GM23338 (cell line): ENCODE measurements around the gene SUN2.

ENCODE experiments used
- CTCF ChIP-seq, 2 experiments: fragments of 200-600 bp in 1 of 2; sonication (generic) in 1 of 2; conservative IDR thresholded peaks; 2 replicates each; pipeline versions ENCODE4 v1.5.1 to v1.6.1; 2016 to 2017; ENCODE audit warnings: antibody characterized with exemption in 2 of 2, low read depth in 2 of 2, mild to moderate bottlenecking in 2 of 2, moderate library complexity in 1 of 2
- JUNB ChIP-seq: IDR thresholded peaks from one replicate; pipeline ENCODE4 v1.6.1; 2016; ENCODE audit warnings: antibody characterized with exemption; ENCODE audit not compliant: unreplicated experiment

GRCh38 chr22:38793721-38794466 lies 38.1 kb upstream of the SUN2 start, which contains the start of gene DNAL4:
- TF ChIP-seq CTCF (conservative IDR thresholded peaks at IDR 0.05; ENCODE audit: low read depth in 2 of 2) (no peak), JUNB (no peak)
